Activated naive CD4-positive, alpha-beta T cell treated with anti-CD3 and anti-CD28 coated beads, Interleukin-2, amount 50 U/mL, for 24 hours (primary cell): ENCODE data around the gene PEAK1.

Source experiments
- H3K27ac Mint-ChIP-seq: one replicate; pipeline ENCODE4 v1.8.0; 2021; ENCODE audit warnings: mild to moderate bottlenecking, mixed read lengths
- H3K27me3 Mint-ChIP-seq: one replicate; pipeline ENCODE4 v1.8.0; 2021; ENCODE audit warnings: mixed read lengths
- H3K36me3 Mint-ChIP-seq: one replicate; pipeline ENCODE4 v1.8.0; 2021; ENCODE audit warnings: mixed read lengths
- H3K4me1 Mint-ChIP-seq: one replicate; pipeline ENCODE4 v1.8.0; 2021; ENCODE audit warnings: mixed read lengths
- H3K4me3 Mint-ChIP-seq: one replicate; pipeline ENCODE4 v1.8.0; 2021; ENCODE audit warnings: mild to moderate bottlenecking, mixed read lengths
- H3K9me3 Mint-ChIP-seq: one replicate; pipeline ENCODE4 v1.8.0; 2021; ENCODE audit warnings: mixed read lengths

Gene PEAK1, protein sequence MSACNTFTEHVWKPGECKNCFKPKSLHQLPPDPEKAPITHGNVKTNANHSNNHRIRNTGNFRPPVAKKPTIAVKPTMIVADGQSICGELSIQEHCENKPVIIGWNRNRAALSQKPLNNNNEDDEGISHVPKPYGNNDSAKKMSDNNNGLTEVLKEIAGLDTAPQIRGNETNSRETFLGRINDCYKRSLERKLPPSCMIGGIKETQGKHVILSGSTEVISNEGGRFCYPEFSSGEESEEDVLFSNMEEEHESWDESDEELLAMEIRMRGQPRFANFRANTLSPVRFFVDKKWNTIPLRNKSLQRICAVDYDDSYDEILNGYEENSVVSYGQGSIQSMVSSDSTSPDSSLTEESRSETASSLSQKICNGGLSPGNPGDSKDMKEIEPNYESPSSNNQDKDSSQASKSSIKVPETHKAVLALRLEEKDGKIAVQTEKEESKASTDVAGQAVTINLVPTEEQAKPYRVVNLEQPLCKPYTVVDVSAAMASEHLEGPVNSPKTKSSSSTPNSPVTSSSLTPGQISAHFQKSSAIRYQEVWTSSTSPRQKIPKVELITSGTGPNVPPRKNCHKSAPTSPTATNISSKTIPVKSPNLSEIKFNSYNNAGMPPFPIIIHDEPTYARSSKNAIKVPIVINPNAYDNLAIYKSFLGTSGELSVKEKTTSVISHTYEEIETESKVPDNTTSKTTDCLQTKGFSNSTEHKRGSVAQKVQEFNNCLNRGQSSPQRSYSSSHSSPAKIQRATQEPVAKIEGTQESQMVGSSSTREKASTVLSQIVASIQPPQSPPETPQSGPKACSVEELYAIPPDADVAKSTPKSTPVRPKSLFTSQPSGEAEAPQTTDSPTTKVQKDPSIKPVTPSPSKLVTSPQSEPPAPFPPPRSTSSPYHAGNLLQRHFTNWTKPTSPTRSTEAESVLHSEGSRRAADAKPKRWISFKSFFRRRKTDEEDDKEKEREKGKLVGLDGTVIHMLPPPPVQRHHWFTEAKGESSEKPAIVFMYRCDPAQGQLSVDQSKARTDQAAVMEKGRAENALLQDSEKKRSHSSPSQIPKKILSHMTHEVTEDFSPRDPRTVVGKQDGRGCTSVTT (N-terminal part only)

DNA sequence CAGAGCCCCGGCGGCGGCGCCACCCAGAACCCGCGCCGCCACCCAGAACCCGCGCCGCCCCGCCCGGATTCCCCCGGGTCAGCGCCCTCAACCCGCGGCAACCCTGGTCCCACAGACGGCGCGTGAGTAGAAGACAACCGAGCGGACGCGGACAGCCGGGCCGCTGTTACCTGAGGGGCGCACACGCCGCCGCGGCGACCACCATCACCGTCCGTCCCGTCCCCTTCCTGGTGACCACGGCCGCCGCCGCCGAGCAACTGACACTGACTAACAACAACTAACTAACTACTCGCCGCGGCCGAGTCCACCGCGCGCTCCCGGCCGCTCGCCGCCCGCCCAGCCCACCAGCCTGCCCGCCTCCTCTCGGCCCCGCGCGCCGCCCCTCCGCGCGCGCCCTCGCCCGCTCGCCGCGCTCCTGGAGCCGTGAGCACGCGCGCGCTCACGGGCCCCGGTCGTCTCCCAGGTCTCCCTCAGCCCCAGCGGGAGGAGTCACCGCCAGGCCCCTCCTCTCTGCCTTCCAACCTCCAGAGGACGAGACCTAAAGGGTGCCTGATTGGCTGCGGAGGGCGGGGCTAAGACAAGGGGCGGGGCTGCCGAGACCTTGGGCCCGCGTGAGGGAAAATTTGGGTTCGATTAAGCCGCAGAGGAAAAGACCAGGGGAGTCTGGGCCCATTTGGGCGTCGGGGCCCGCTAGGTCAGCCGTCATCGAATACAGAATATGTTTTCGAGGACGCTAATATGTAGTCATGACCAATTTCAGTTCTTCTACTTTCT, at the start of gene PEAK1:
TSS of gene PEAK1 (minus strand) at position 269 of the 774 bp plus-strand sequence. CDS start 238,178 bp downstream, outside the sequence.
- Mint-ChIP-seq H3K4me3 (peak within 1 kb of the TSS; percentile 100), H3K9me3 (no peaks in the 10 kb centered on the region), H3K27ac (peak within 1 kb of the TSS; percentile 100), H3K36me3 (peaks cover 6% of the 10 kb centered on the region), H3K4me1 (peaks cover 62% of the 10 kb centered on the region), H3K27me3 (no peaks in the 10 kb centered on the region)

- H3K4me3 Mint-ChIP-seq, result no peak overlapping the region
- H3K9me3 Mint-ChIP-seq, result no peaks in the 10 kb centered on the region
- no peak overlapping the region for H3K27ac Mint-ChIP-seq
- no peaks in the 10 kb centered on the region for H3K4me1 Mint-ChIP-seq
- no peaks in the 10 kb centered on the region for H3K27me3 Mint-ChIP-seq
- peaks cover 24% of the 10 kb centered on the region for H3K36me3 Mint-ChIP-seq
Observed at GRCh38 chr15:77468896-77469295, 49.0 kb upstream of the PEAK1 start.

- no peaks in the 10 kb centered on the region for H3K9me3 Mint-ChIP-seq
- peaks cover 18% of the 10 kb centered on the region for H3K36me3 Mint-ChIP-seq
- H3K27ac Mint-ChIP-seq, result no peak overlapping the region
- H3K27me3 Mint-ChIP-seq, result no peaks in the 10 kb centered on the region
- no peaks in the 10 kb centered on the region for H3K4me1 Mint-ChIP-seq
- no peak overlapping the region for H3K4me3 Mint-ChIP-seq
Observed at GRCh38 chr15:77466521-77466920, 46.6 kb upstream of the PEAK1 start.

GRCh38 chr15:77464129-77464865, 44.4 kb upstream of the PEAK1 start:
- no peak overlapping the region for H3K4me3 Mint-ChIP-seq
- peaks cover 24% of the 10 kb centered on the region for H3K36me3 Mint-ChIP-seq
- H3K9me3 Mint-ChIP-seq, result no peaks in the 10 kb centered on the region
- no peak overlapping the region for H3K27ac Mint-ChIP-seq
- no peaks in the 10 kb centered on the region for H3K27me3 Mint-ChIP-seq
- H3K4me1 Mint-ChIP-seq, result no peaks in the 10 kb centered on the region

GRCh38 chr15:77461486-77461885, 41.6 kb upstream of the PEAK1 start:
- Mint-ChIP-seq H3K36me3 (peaks cover 17% of the 10 kb centered on the region), H3K4me3 (no peak overlapping the region), H3K27ac (no peak overlapping the region), H3K27me3 (no peaks in the 10 kb centered on the region), H3K9me3 (no peaks in the 10 kb centered on the region), H3K4me1 (peaks cover 14% of the 10 kb centered on the region)

- Mint-ChIP-seq H3K36me3 (peaks cover 15% of the 10 kb centered on the region), H3K4me1 (peaks cover 36% of the 10 kb centered on the region), H3K9me3 (no peaks in the 10 kb centered on the region), H3K4me3 (no peak overlapping the region), H3K27me3 (no peaks in the 10 kb centered on the region), H3K27ac (no peak overlapping the region)
Observed at GRCh38 chr15:77459031-77459430, 39.1 kb upstream of the PEAK1 start.

- Mint-ChIP-seq H3K9me3 (no peaks in the 10 kb centered on the region), H3K27ac (peak overlapping the region; percentile 26), H3K4me3 (peak overlapping the region; percentile 5), H3K4me1 (peaks cover 44% of the 10 kb centered on the region), H3K36me3 (peaks cover 15% of the 10 kb centered on the region), H3K27me3 (no peaks in the 10 kb centered on the region)
Observed at GRCh38 chr15:77457905-77458265, 38.0 kb upstream of the PEAK1 start.

- H3K36me3 Mint-ChIP-seq, result peaks cover 15% of the 10 kb centered on the region
- H3K27ac Mint-ChIP-seq, result peak overlapping the region; percentile 26
- H3K9me3 Mint-ChIP-seq, result no peaks in the 10 kb centered on the region
- peaks cover 46% of the 10 kb centered on the region for H3K4me1 Mint-ChIP-seq
- H3K4me3 Mint-ChIP-seq, result peak overlapping the region; percentile 5
- no peaks in the 10 kb centered on the region for H3K27me3 Mint-ChIP-seq
Observed at GRCh38 chr15:77457191-77457904, 37.4 kb upstream of the PEAK1 start.

- H3K4me1 Mint-ChIP-seq, result peaks cover 51% of the 10 kb centered on the region
- H3K27ac Mint-ChIP-seq, result no peak overlapping the region
- no peak overlapping the region for H3K4me3 Mint-ChIP-seq
Observed at GRCh38 chr15:77456746-77457145, 36.8 kb upstream of the PEAK1 start.

DNA sequence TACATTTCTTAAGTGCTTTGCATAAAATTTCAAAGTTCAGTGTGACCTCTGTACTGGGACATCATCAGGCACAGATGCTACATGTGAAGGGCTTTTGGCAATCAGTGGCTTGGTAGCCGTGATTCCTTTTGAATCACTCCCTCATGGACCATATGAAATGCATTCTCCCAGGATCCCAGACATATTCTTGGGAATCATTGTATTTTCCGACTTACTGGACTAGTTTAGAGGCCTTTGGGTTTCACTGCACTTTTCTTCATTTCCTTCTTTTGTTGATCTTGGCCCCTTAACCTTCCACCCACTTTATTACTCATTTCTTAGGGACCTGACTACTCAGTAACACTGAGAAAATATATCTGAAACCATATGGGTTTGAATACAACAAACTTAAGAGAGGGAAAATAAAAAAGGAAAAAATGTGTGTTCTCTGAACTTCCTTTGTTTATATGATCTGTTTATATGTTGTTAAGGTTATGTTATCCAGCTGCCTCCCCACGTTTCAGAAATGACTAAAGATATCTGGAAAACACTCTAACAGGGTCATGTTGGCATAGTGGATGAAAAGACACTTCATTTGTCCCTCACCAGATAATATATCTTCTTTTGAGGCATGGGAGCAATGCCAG, 35.9 kb upstream of the PEAK1 start:
- H3K9me3 Mint-ChIP-seq, result no peaks in the 10 kb centered on the region
- peaks cover 17% of the 10 kb centered on the region for H3K36me3 Mint-ChIP-seq
- peaks cover 51% of the 10 kb centered on the region for H3K4me1 Mint-ChIP-seq
- H3K4me3 Mint-ChIP-seq, result no peak overlapping the region
- H3K27ac Mint-ChIP-seq, result no peak overlapping the region
- H3K27me3 Mint-ChIP-seq, result no peaks in the 10 kb centered on the region

More at GRCh38 chr15:77456746-77457145, 36.8 kb upstream of the PEAK1 start:
- Mint-ChIP-seq H3K27me3 (no peaks in the 10 kb centered on the region), H3K36me3 (peaks cover 18% of the 10 kb centered on the region), H3K9me3 (no peaks in the 10 kb centered on the region)

DNA sequence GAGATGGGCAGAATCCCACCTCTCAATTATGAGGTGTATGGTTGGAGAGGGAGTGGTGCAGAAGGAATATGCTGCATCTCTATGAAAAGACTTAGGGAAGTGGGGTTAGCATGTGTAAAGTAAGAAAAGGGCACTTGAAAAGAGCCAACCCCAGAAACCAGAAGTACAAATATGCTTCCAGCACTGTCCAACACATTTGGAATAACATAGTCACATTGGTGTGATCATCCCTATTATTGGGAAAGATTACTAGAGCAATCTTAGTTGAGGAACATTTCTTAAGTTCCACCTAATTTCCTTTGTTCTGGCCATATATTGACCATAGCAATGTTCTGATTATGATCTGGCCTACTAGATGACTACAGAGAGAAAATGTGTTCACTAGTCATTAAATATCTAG, 35.0 kb upstream of the PEAK1 start:
- Mint-ChIP-seq H3K4me3 (no peak overlapping the region), H3K27me3 (no peaks in the 10 kb centered on the region), H3K36me3 (peaks cover 11% of the 10 kb centered on the region), H3K27ac (no peak overlapping the region), H3K4me1 (peaks cover 51% of the 10 kb centered on the region), H3K9me3 (no peaks in the 10 kb centered on the region)

GRCh38 chr15:77454265-77454664, 34.4 kb upstream of the PEAK1 start:
- peaks cover 52% of the 10 kb centered on the region for H3K4me1 Mint-ChIP-seq
- no peak overlapping the region for H3K4me3 Mint-ChIP-seq
- H3K36me3 Mint-ChIP-seq, result peaks cover 12% of the 10 kb centered on the region
- no peaks in the 10 kb centered on the region for H3K9me3 Mint-ChIP-seq
- no peaks in the 10 kb centered on the region for H3K27me3 Mint-ChIP-seq
- no peak overlapping the region for H3K27ac Mint-ChIP-seq

GRCh38 chr15:77446840-77447390, 27.0 kb upstream of the PEAK1 start:
- H3K4me3 Mint-ChIP-seq, result no peak overlapping the region
- no peaks in the 10 kb centered on the region for H3K27me3 Mint-ChIP-seq
- peaks cover 20% of the 10 kb centered on the region for H3K36me3 Mint-ChIP-seq
- no peaks in the 10 kb centered on the region for H3K9me3 Mint-ChIP-seq
- H3K27ac Mint-ChIP-seq, result no peak overlapping the region
- peaks cover 52% of the 10 kb centered on the region for H3K4me1 Mint-ChIP-seq
